BE2C (cell line): ENCODE results near the gene SLIT1.

Source experiments
- DNase-seq: peaks from one replicate; pipeline ENCODE4 v3.0.0-alpha.2; 2020
- H3K27me3 ChIP-seq: fragments of 250-450 bp; sonication (Bioruptor Pico); 2 replicates; pipeline ENCODE4 v1.5.1; 2020; ENCODE audit warnings: mild to moderate bottlenecking
- H3K36me3 ChIP-seq: fragments of 250-450 bp; sonication (Bioruptor Pico); 2 replicates; pipeline ENCODE4 v1.5.1; 2020; ENCODE audit warnings: mild to moderate bottlenecking
- H3K4me1 ChIP-seq: fragments of 250-450 bp; sonication (Bioruptor Pico); 2 replicates; pipeline ENCODE4 v1.5.1; 2020
- H3K4me3 ChIP-seq: 2 replicates; pipeline ENCODE4 v1.5.1; 2011; ENCODE audit warnings: low read depth, low read length
- H3K9me3 ChIP-seq: fragments of 250-450 bp; sonication (Bioruptor Pico); 2 replicates; pipeline ENCODE4 v1.5.1; 2020
- CTCF ChIP-seq: IDR thresholded peaks from 2 replicates; pipeline ENCODE4 v1.5.1; 2012; ENCODE audit warnings: mild to moderate bottlenecking, low read depth, low read length

SLIT1 gene

DNA sequence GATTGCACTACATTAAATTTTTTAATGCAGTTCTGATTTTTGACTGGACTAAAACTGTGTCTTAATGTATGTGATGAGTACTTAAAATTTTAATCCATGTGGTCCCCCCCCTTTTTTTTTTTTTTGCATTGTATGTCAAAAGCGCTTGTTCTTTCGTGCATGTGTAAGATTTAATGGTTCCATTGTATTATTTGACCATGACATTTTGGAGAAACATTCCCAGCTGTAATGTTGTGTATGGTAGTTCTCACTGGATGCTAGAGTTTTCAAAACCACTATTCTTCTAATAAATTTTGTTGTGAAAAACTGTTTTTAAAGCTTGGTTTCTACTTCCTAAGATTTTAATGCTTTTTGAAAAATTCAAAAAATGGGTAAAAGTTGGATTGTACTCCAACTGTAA, 221.6 kb downstream of the SLIT1 start:
- no peaks in the 10 kb centered on the region for H3K27me3 ChIP-seq
- H3K36me3 ChIP-seq: no peaks in the 10 kb centered on the region
- no peak for DNase-seq
- no peak overlapping the region for H3K4me3 ChIP-seq
- no peaks in the 10 kb centered on the region for H3K4me1 ChIP-seq
- H3K9me3 ChIP-seq: no peaks in the 10 kb centered on the region
- TF ChIP-seq CTCF: no peak

GRCh38 chr10:96960872-96961271, 224.9 kb downstream of the SLIT1 start:
- H3K4me3 ChIP-seq: no peak overlapping the region
- H3K36me3 ChIP-seq: no peaks in the 10 kb centered on the region; the same call in 1 of the 2 replicates
- H3K4me1 ChIP-seq: no peaks in the 10 kb centered on the region
- TF ChIP-seq CTCF: no peak
- DNase-seq: no peak
- no peaks in the 10 kb centered on the region for H3K9me3 ChIP-seq
- H3K27me3 ChIP-seq: no peaks in the 10 kb centered on the region

DNA sequence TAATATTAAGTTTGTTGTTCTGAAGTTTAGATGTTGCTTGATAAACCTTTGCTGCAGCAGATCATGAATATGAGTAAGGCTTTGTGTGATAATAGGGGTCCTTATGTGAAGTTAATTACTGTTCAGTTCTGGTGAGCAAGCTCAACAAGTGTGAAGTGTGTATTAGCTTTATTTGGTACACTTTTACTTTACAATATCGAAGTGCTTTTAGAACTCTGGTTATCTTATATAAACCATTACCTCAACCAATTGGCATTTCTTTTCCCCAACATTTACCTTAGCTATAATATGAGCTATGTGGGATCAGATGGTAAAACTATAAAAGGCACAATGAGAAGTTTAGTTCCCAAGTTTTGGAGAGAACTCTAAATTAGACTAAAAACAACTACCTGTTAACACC, 226.0 kb downstream of the SLIT1 start:
- no peak for TF ChIP-seq CTCF
- no peak for DNase-seq

DNA sequence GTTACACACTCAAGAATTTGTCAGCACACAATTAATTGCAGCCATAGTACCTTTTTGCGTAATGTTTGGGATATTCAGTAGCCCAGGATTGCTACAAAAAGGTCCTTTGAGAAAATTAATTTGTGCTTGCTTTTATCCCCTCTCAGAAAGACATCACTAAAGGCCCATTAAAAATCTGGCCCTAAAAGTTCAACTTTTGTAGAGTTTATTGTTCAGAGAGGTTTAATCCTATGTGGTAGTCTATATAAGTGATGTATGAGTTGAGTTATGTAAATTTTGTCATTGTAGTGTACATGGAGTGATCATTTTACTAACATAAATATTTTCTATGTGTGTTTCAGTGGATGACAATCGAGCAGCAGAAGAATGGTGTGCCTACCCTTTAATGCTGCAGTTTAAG, 227.7 kb downstream of the SLIT1 start:
- Histone ChIP-seq H3K4me3 (no peak overlapping the region), H3K36me3 (peaks cover 8% of the 10 kb centered on the region; the same call in 1 of the 2 replicates), H3K27me3 (no peaks in the 10 kb centered on the region), H3K9me3 (no peaks in the 10 kb centered on the region), H3K4me1 (no peaks in the 10 kb centered on the region)
- DNase-seq: no peak
- TF ChIP-seq CTCF: no peak

More for the DNA sequence above, 226.0 kb downstream of the SLIT1 start:
- peaks cover 7% of the 10 kb centered on the region; the same call in 1 of the 2 replicates for H3K36me3 ChIP-seq
- H3K4me1 ChIP-seq: no peaks in the 10 kb centered on the region
- no peaks in the 10 kb centered on the region for H3K9me3 ChIP-seq
- no peak overlapping the region for H3K4me3 ChIP-seq
- H3K27me3 ChIP-seq: no peaks in the 10 kb centered on the region

DNA sequence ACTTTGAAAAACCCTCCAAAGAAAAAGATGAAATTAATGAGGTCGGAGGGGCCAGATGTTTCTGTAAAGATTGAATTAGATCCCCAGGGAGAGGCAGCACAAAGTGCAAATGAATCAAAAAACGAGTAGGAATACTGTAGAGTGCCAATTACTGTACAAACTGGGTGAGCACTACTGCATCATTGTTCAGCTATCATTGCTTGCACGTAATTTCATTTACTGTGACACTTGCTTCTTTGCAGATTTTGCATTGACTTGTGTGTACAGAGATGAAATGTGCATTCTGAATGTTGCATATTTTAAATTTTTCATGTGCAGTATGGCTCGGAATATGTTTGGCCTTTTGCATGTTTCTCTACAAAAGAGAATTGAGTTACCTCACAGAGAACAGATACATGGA, 230.0 kb downstream of the SLIT1 start:
- H3K4me1 ChIP-seq: no peaks in the 10 kb centered on the region
- no peak overlapping the region for H3K4me3 ChIP-seq
- no peaks in the 10 kb centered on the region for H3K9me3 ChIP-seq
- no peaks in the 10 kb centered on the region for H3K27me3 ChIP-seq
- H3K36me3 ChIP-seq: peaks cover 13% of the 10 kb centered on the region; the same call in 1 of the 2 replicates
- DNase-seq: no peak
- no peak for TF ChIP-seq CTCF

- H3K27me3 ChIP-seq: no peaks in the 10 kb centered on the region
- H3K4me1 ChIP-seq: no peaks in the 10 kb centered on the region
- no peak overlapping the region for H3K4me3 ChIP-seq
- no peaks in the 10 kb centered on the region for H3K9me3 ChIP-seq
- no peak for DNase-seq
- no peak for TF ChIP-seq CTCF
- peaks cover 13% of the 10 kb centered on the region; the same call in 1 of the 2 replicates for H3K36me3 ChIP-seq
Observed at GRCh38 chr10:96951954-96952353, 233.8 kb downstream of the SLIT1 start.
